HG02798 (cell line): ENCODE results near the gene HS2ST1.
"Not testable (repeated sequence)": the region's sequence is repeated elsewhere in the genome, so short reads cannot be mapped to it uniquely, and the experiment has no call there.

Experiments used
- ATAC-seq: cut with Tn5 transposase; IDR thresholded peaks from one replicate; pipeline ENCODE4 v1.9.1; 2021; ENCODE audit warnings: mild to moderate bottlenecking; ENCODE audit not compliant: unreplicated experiment, poor library complexity

The HS2ST1 gene

GRCh38 chr1:86914601-86914997 lies at the start of gene HS2ST1:
Gene HS2ST1 (plus strand): TSS chr1:86914635.
- ATAC-seq, result no peak

GRCh38 chr1:86865973-86866637 lies 48.3 kb upstream of the HS2ST1 start:
- ATAC-seq, result no peak

GRCh38 chr1:86866665-86867064 lies 47.8 kb upstream of the HS2ST1 start:
- ATAC-seq, result no peak

GRCh38 chr1:86867278-86867677 lies 47.2 kb upstream of the HS2ST1 start:
- not testable (repeated sequence) for ATAC-seq

GRCh38 chr1:86868477-86868876 lies 46.0 kb upstream of the HS2ST1 start:
- no peak for ATAC-seq

- ATAC-seq, result no peak
Measured at GRCh38 chr1:86871001-86871400, 43.4 kb upstream of the HS2ST1 start.

- ATAC-seq, result no peak
Measured at GRCh38 chr1:86872086-86872485, 42.3 kb upstream of the HS2ST1 start.

- no peak for ATAC-seq
Measured at GRCh38 chr1:86875722-86876121, 38.7 kb upstream of the HS2ST1 start.

- ATAC-seq, result no peak
Measured at GRCh38 chr1:86887479-86888162, 26.8 kb upstream of the HS2ST1 start.

- ATAC-seq, result no peak
Measured at GRCh38 chr1:86888327-86888726, 26.1 kb upstream of the HS2ST1 start.

- not testable (repeated sequence) for ATAC-seq
Measured at GRCh38 chr1:86899401-86899800, 15.0 kb upstream of the HS2ST1 start.

- ATAC-seq, result no peak
Measured at GRCh38 chr1:86905875-86906274, 8.6 kb upstream of the HS2ST1 start.

GRCh38 chr1:86906419-86906818 lies 8.0 kb upstream of the HS2ST1 start:
- no peak for ATAC-seq

GRCh38 chr1:86912281-86912900 lies 2.0 kb upstream of the HS2ST1 start:
- ATAC-seq, result no peak

- ATAC-seq, result no peak
Measured at GRCh38 chr1:86913399-86913895, 988 bp upstream of the HS2ST1 start.

GRCh38 chr1:86913896-86914600 lies 387 bp upstream of the HS2ST1 start, which contains the start of gene SELENOF:
Gene SELENOF (minus strand): TSS chr1:86914126. CDS start chr1:86914111, 15 bp downstream.
- peak; percentile 90 for ATAC-seq

GRCh38 chr1:86914998-86915736 lies 732 bp downstream of the HS2ST1 start:
- ATAC-seq, result peak; percentile 20

GRCh38 chr1:86915737-86916235 lies 1.4 kb downstream of the HS2ST1 start:
- ATAC-seq, result no peak

GRCh38 chr1:86916752-86917151 lies 2.3 kb downstream of the HS2ST1 start:
- no peak for ATAC-seq

- ATAC-seq, result no peak
Measured at GRCh38 chr1:86922445-86922844, 8.0 kb downstream of the HS2ST1 start.
